ENCODE measurements around the gene SNRNP27.
"Not testable (repeated sequence)": the region's sequence is repeated elsewhere in the genome, so short reads cannot be mapped to it uniquely, and the experiment has no call there.

SNRNP27 gene, protein sequence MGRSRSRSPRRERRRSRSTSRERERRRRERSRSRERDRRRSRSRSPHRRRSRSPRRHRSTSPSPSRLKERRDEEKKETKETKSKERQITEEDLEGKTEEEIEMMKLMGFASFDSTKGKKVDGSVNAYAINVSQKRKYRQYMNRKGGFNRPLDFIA

DNA sequence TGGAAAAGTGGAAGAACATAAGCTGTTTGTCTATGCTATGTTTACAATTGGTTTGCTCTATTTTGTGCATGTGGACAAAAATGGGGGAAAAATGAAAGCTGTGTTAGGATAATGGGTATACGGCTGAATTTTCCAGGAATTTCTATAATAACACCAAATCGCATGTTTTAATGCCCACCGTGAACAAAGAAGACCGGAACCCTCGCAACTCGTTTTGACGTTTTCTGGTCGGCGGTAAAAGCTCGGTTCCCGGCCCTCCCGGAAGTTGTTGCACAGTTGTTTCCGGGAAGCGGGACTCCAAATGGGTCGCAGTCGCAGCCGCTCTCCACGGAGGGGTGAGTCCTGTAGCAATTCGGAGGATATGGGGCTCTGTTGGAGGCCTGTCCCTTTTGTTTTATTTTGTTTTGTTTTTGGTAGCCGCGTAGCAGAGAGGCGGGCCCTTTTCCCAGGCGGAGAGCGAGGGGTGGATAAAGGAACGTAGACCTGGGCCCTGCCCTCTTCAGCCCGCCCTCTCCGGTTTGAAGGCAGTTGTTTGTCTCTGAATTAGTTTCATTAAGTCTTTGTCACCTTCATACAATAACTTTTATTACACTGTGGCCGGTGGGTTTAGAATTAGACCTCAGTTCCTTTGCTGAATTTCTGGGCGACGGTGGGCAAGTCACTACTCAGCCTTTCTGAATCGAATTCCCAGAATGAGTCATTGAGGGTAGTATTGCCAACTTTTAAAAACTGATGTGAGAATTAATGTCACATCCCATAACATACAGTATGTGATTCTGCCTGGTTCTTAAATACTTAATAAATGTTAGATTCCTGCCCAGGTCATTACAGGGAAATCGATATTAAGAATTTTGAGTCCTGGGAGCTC is at the start of gene SNRNP27:
TSS of gene SNRNP27 (plus strand) at position 273 of the 868 bp plus-strand sequence. CDS start at position 302, 29 bp downstream.
- DNase-seq (ENCODE audit: low read depth in 4 of 4, low spot score in 1 of 4) = peak; percentile 64 to 74 (median 70)

DNA sequence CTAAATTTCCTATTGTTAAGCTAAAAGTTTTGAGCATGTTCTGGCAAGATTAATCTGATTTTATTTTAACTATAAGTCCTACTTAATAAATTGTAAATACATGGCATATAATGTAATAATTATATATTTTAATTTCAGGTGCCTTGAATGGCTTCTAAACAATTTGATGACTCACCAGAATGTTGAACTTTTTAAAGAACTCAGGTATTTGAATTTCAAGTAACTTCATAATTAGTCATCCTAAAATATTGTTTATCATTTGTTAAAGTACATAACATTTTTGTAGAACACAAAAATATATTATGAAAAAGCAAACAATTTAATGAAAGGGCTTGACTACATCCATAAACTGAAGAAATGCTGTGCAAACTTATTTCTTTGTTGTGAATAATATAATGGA is 49.8 kb upstream of the SNRNP27 start:
- DNase-seq (ENCODE audit: low read depth in 4 of 4, low spot score in 1 of 4) = no peak

DNA sequence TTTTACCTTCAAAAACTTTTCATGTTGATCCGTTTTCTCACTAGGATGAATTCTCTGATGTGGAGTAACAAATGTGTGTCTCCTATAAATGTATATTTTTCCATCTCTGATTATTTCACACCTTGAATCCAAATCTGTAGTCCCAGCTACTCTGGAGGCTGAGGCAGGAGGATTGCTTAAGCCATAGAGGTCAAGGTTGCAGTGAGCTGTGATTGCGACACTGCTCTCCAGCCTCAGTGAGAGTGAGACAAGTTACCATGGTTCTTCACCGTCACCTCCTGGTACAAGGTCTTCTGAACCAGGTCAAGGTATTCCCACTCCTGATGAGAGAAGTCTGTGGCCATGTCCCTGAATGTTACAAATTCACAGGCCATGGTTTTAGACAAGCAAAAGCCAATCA is 49.2 kb upstream of the SNRNP27 start:
- DNase-seq (ENCODE audit: low read depth in 4 of 4, low spot score in 1 of 4) = no peak

DNA sequence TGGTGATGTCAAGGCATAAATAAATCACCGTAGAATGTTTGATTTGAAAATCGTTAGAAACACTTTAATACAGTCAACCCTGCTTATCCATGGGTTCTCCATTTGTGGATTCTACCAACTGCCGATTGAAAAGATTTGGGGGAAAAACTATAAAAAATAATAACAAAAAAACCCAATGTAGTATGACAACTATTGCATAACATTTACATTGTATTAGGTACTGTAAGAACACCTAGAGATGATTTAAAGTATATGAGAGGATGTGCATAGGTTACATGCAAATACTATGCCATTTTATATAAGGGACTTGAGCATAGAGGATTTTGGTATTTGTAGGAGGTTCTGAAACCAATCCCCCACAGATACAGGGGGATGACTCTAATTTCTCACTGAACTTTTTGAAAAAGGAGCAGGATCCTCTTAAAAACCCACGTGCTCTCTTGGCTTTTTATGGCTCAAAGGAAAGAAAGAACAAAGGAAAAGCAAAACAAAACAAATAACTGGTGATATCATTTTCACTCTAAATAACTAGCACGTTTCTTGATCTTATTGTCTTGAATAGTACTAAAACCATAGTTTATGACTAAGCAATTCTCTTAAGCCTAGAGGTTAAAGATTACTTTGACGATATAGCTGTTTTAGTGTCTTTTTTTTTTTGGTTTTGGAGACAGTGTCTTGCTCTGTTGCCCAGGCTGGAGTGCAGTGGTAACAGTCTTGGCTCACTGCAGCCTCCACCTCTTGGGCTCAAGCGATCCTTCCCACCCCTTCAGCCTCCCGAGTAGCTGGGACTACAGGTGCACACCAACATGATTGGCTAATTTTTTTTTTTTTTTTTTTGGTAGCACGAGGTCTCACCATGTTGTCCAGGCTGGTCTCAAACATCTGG is 47.3 kb upstream of the SNRNP27 start:
- DNase-seq (ENCODE audit: low read depth in 4 of 4, low spot score in 1 of 4) = no peak

DNA sequence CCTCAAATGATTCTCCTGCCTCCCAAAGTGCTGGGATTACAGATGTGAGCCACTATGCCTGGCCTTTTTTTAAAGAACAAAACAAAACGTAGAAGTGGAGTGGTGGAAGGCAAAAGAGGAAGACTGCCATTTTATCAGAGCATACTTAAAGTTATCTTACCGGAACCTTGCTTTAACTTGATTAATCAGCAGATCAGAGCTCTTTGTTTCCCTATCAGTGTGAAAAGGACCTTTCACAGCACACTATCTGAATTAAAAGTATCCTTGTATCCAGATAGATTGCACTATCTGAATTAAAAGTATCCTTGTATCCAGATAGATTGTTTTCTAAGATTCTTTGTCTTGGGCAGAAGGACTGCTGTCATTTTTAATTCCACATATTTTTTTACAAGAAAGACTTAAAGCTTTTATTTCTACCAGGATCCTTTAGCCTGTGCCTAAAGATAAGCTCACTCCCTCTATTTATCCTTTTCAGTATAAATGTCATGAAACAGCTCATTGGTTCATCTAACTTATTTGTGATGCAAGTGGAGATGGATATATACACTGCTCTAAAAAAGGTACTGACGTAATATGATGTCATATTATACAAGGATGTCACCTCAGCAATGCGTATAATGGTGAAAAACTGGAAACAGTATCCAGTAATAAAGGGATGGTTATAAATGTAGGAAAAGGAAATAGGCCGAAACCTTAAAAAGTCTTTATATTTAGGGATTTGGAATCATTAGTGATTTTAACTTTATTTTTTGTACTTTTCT is 46.5 kb upstream of the SNRNP27 start:
- DNase-seq (ENCODE audit: low read depth in 4 of 4, low spot score in 1 of 4) = no peak

DNA sequence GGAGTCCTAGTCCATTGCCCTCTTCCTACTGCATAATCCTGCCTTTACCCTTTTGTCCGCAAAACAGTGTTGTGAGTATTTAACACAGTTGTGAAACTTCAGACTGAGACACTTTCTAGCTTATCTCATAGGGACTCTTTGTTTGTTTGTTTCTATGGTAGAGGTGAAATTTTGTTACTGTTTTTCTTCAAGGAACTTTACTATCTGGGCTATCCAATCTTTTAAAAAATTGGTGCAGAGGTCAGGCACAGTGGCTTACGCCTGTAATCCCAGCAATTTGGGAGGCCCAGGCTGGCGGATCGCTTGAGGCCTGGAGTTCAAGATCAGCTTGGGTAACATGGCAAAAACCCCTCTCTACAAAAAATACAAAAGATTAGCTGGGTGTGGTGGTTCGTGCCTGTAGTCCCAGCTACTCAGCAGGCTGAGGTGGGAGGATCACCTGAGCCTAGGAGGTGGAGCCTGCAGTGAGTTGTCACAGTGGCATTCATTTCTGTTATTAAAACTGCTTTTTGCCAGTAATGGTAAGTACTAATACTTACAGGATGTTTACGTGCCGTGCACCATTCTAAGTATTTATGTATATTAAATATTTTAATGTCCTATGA is 45.5 kb upstream of the SNRNP27 start:
- no peak for DNase-seq (ENCODE audit: low read depth in 4 of 4, low spot score in 1 of 4)

DNA sequence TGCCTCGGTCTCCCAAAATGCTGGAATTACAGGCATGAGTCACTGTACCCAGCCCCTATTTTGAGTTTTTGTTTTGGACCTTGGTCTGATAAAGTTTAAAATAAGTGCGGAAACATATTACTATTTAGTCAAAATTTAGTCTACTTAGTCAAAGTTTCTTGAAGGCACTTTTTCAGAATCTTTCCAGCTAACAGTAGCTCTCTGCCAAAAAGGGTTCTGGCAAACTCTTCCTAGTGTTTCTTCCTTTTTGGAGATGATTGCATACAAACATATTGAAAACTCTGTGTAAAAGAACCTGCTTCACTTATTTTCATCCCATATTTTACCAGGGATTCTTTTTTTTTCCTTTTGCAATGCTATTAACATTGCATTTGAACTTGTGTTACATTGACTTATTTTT is 35.5 kb upstream of the SNRNP27 start:
- DNase-seq (ENCODE audit: low read depth in 4 of 4, low spot score in 1 of 4) = no peak

DNA sequence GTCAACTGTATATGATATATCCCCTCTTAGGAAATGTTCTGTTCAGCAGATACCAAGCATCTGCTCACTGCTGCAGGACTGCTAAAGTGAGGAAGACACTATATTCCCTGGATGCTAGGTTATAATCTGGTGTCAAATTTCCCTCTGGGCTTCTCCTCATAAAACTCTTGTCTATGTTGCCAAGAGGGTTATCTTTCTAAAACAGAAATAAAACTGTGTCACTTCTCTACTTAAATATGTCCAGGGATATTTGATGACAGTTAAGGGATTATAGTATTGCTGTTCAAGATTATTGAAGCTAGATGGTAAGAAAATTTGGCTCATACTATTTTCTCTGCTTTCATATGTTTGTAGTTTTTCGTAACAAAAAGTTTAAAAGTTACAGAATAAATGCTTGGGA is 30.5 kb upstream of the SNRNP27 start:
- DNase-seq (ENCODE audit: low read depth in 4 of 4, low spot score in 1 of 4) = no peak

DNA sequence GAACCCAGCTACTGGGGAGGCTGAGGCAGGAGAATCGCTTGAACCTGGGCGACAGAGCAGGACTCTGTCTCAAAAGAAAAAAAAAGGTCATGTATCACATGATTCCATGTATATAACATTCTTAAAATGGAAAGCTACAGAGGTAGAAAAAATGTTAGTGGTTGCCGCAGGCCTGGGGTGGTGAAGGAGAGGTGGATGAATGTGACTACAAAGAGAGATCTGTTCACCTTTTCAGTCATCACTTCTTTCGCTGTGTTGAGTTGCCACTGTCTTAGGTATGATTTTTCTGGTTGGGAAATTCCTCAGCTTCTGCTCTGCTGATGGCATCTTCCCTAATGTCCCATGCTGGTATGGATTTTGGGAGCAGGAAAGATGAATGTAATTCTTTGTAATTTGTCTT is 5.3 kb upstream of the SNRNP27 start:
- DNase-seq (ENCODE audit: low read depth in 4 of 4, low spot score in 1 of 4) = no peak

DNA sequence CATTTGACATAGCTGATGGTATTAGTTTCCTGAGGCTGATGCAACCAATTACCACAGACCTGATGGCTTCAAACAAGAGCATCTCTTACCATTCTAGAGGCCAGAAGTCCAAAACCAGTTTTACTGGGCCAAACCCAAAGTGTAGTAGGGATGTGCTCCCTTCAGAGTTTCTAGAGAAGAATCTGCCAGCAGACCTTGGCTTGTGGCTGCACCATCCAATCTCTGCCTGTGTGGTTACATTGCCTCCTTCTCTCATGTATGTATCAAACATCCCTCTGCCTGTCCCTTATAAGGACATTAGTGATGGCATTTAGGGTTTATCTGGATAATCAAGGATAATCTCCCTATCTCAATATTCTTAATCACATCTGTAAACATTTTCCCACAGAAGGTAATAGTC is 4.5 kb upstream of the SNRNP27 start:
- no peak for DNase-seq (ENCODE audit: low read depth in 4 of 4, low spot score in 1 of 4)

DNA sequence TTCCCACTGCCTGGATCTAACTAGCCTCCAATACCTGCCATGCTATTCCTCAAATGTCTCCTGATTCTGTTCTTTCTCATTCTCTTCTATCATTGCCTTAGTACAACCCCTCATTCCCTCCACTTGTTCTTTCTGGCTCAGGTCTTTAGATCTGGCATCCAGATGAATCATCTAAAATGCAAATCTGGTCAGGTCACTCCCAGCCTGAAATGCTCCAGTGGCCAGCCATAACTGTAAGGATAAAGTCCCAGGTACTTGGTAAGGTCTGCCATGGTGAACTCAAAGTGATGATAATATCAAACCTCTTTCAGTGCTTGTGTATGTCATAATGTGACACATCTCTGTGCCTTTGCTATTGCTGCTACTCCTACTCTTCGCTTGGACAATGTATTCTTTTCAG is 2.9 kb upstream of the SNRNP27 start:
- DNase-seq (ENCODE audit: low read depth in 4 of 4, low spot score in 1 of 4) = no peak

DNA sequence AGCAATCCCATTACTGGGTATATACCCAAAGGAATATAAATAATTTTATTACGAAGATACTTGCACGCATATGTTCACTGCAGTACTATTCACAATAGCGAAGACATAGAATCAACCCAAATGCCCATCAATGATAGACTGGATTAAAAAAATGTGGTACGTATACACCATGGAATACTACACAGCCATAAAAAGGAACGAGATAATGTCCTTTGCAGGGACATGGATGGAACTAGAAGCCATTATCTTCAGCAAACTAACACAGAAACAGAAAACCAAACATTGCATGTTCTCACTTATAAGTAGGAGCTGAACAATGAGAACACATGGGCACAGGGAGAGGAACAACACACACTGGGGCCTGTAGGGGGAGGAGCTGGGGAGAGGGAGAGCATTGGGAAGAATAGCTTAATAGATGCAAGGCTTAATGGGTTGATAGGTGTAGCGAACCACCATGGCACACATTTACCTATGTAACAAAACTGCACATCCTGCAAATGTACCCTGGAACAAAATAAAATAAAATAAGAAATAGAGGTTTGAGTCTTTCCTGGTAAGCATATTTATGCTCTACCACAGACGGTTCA is 825 bp upstream of the SNRNP27 start:
- not testable (repeated sequence) for DNase-seq (ENCODE audit: low read depth in 4 of 4, low spot score in 1 of 4)

DNA sequence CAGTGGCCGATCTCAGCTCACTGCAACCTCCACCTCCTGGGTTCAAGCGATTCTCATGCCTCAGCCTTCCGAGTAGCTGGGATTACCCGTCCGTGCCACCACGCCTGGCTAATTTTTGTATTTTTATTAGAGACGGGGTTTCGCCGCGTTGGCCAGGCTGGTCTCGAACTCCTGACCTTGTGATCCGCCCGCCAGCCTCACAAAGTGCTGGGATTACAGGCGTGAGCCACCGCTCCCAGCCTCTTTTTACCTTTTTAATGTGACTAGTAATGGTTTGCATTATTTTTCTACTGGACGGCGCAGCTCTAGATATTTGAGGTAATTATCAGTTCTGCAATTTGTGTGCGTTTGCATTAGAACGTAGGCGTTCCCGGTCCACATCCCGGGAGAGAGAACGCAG is 981 bp downstream of the SNRNP27 start:
- DNase-seq (ENCODE audit: low read depth in 4 of 4, low spot score in 1 of 4) = not testable (repeated sequence)

DNA sequence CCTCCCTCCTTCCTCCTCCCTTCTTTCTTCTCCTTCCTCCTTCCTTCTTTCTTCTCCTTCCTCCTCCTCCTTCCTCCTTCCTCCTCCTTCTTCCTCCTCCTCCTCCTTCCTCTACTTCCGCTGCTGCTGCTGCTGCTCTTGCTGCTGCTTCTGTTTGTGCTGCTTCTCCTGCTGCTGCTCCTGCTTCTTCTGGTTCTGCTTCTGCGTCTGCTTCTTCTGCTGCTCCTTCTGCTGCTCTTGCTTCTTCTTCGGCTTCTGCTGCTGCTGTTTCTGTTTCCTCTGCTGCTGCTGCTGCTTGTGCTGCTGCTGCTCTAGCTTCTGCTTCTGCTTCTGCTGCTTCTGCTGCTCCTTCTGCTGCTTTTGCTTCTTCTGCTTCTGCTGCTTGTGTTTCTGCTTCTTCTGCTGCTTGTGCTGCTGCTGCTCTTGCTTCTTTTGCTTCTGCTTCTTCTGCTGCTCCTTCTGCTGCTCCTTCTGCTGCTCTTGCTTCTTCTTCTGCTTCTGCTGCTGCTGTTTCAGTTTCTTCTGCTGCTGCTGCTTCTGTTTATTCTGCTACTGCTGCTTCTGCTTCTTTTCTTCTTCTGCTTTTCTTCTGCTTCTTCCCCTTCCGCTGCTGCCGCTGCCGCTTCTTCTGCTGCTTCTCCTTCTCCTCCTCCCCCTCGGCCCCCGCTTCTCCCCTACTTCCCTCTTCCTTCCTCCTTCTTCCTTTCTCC is 8.6 kb downstream of the SNRNP27 start:
- DNase-seq (ENCODE audit: low read depth in 4 of 4, low spot score in 1 of 4) = no peak

DNA sequence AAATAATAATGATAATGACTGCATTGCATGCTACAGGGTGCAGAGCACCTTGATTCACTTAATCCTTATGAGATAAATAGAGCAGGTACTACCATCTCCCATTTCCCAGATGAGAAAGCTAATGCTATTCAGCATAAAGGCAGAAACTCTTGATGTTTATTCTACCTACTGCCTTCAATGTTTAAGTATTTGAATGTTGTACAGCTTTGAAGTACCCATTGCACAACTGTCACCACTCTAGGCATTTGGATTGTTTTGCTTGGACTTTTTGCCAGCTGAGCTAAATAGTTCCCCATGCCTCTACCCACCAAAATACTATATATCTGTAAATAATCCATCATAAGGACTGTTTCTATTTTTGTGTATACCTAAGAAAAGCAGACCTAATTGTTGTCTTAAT is 13.5 kb downstream of the SNRNP27 start:
- no peak for DNase-seq (ENCODE audit: low read depth in 4 of 4, low spot score in 1 of 4)

DNA sequence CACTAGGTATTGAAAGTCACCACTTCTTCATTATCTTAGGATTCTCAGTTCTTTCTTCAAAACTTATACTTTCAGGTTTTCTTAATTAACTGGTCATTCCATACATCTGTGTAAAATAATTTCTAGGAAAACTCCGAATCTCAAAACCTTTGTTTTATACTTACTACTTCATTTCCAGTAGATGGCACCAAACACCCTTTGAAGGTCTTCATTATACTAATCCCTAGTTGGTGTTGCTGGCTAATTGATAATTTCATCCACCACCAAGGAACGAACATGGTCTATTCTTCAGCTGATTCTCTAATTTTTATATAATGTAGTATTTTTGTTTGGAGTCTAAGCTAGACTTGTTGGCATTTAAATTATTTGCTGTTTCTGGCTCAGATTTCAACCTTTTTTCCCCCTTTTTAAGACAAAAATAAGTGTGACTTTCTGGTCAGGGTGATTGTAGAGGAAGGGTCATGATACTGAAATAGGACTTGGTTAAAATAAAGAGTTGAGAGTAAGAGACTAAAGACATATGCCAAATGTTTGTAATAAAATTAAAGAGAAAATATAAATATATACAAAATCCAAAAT is 18.3 kb downstream of the SNRNP27 start:
- no peak for DNase-seq (ENCODE audit: low read depth in 4 of 4, low spot score in 1 of 4)

DNA sequence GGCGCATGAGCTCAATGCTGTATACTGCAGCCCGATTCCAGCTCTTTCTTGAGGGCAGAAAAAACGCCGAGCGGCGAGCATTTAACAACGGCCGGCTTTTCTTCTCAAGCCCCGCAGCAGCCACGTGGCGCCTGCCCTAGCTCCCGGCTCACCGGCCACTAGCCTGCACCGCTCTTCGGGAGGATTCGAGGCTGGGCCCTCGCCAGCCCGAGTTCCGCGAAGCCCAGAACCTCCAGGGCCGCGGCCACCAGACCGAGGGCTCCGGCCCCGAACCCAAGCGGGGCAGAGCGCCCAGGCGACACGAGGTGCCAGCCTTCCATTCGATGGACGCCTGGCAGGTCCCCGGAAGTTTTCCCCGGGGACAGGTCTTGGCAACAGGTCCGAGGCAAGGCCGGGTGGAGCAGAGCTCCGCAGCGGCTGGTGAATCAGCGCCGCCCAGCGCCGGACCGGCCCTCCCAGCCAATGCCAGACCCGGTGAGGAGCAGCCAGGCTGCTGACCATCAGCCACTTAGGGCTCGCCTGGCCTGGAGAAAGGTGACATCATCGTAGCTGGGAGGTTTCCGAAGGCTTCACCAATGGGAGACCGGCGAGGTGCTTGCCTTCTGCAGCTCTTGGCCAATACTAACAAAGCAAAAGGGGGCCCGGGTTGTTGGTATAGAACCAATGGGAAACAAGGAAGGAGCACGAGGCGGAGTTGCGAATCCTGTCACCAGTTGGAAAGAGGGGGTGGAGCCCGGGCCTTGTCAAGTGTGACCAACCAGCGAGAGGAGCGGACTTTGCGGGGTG is 20.6 kb downstream of the SNRNP27 start:
- peak in 3 of 4 experiments; percentile 24 to 99 (median 99) for DNase-seq (ENCODE audit: low read depth in 4 of 4, low spot score in 1 of 4)
